Tibial nerve (tissue), 4 donors: ENCODE results near the gene IL31RA.

Experiments
- CTCF ChIP-seq, 5 experiments: fragments of 200-600 bp in 3 of 5; fragments of 450-650 bp in 2 of 5; sonication (generic) in 3 of 5; IDR thresholded peaks; one replicate each; pipeline ENCODE4 v1.5.1; 2016 to 2019; ENCODE audit warnings: antibody characterized with exemption in 5 of 5, mild to moderate bottlenecking in 3 of 5, moderate library complexity in 2 of 5
- EP300 ChIP-seq, 2 donors: sonication (generic); formaldehyde crosslinking; IDR thresholded peaks; one replicate each; pipeline ENCODE4 v1.6.1; 2017; ENCODE audit warnings: antibody characterized with exemption in 2 of 2, mild to moderate bottlenecking in 1 of 2
- POLR2A ChIP-seq, 2 donors: fragments of 450-650 bp; IDR thresholded peaks; one replicate each; pipeline ENCODE4 v1.6.1; 2017; ENCODE audit warnings: antibody characterized with exemption in 2 of 2, mild to moderate bottlenecking in 2 of 2, moderate library complexity in 2 of 2

GRCh38 chr5:55877655-55878054, 26.5 kb downstream of the IL31RA start:
- TF ChIP-seq POLR2A (IDR thresholded peaks at IDR 0.05) (no peak), CTCF (IDR thresholded peaks at IDR 0.05) (no peak), EP300 (IDR thresholded peaks at IDR 0.05) (no peak)
